Stimulated activated CD4-positive, alpha-beta T cell treated with anti-CD3 and anti-CD28 coated beads, Interleukin-2, amount 100 ng/mL, for 24 hours (primary cell): Measurements from ENCODE around the gene GMDS.

Source experiments
- DNase-seq, 2 donors: peaks; one replicate each; pipeline ENCODE4 v3.0.0-alpha.2; 2020

The GMDS gene

GRCh38 chr6:2237001-2237400 is 8.4 kb downstream of the GMDS start:
- no peak for DNase-seq

- DNase-seq: no peak
These were observed 9.5 kb downstream of the GMDS start for GRCh38 chr6:2235777-2236495.

- DNase-seq: no peak
These were observed 13.0 kb downstream of the GMDS start for GRCh38 chr6:2232445-2232844.

- no peak for DNase-seq
These were observed 14.0 kb downstream of the GMDS start for GRCh38 chr6:2231438-2231837.

GRCh38 chr6:2230659-2231277 is 14.6 kb downstream of the GMDS start:
- DNase-seq: no peak

- DNase-seq: no peak
These were observed 15.7 kb downstream of the GMDS start for GRCh38 chr6:2229742-2230141.

GRCh38 chr6:2229039-2229438 is 16.4 kb downstream of the GMDS start:
- no peak for DNase-seq

- DNase-seq: no peak
These were observed 17.0 kb downstream of the GMDS start for GRCh38 chr6:2228392-2228791.

GRCh38 chr6:2226775-2227174 is 18.6 kb downstream of the GMDS start:
- no peak for DNase-seq

- no peak for DNase-seq
These were observed 19.7 kb downstream of the GMDS start for GRCh38 chr6:2225422-2226392.

GRCh38 chr6:2224847-2225382 is 20.5 kb downstream of the GMDS start:
- DNase-seq: no peak

GRCh38 chr6:2222275-2222842 is 23.0 kb downstream of the GMDS start:
- DNase-seq: no peak

GRCh38 chr6:2221726-2222274 is 23.6 kb downstream of the GMDS start:
- no peak for DNase-seq

- no peak for DNase-seq
These were observed 25.3 kb downstream of the GMDS start for GRCh38 chr6:2220154-2220553.

- no peak for DNase-seq
These were observed 26.5 kb downstream of the GMDS start for GRCh38 chr6:2218866-2219265.

- DNase-seq: no peak
These were observed 28.5 kb downstream of the GMDS start for GRCh38 chr6:2216794-2217383.

- no peak for DNase-seq
These were observed 30.1 kb downstream of the GMDS start for GRCh38 chr6:2215342-2215741.

GRCh38 chr6:2213086-2213485 is 32.3 kb downstream of the GMDS start:
- DNase-seq: no peak

GRCh38 chr6:2209226-2209809 is 36.1 kb downstream of the GMDS start:
- DNase-seq: peak; percentile 24 to 36

- DNase-seq: no peak
These were observed 36.9 kb downstream of the GMDS start for GRCh38 chr6:2208468-2208867.

GRCh38 chr6:2205396-2205795 is 40.0 kb downstream of the GMDS start:
- DNase-seq: no peak

GRCh38 chr6:2204272-2204671 is 41.1 kb downstream of the GMDS start:
- no peak for DNase-seq
